ENCODE measurements around the gene ALDH7A1.

ALDH7A1 gene

GRCh38 chr5:126516133-126516532, 78.9 kb downstream of the ALDH7A1 start:
- Histone ChIP-seq H3K27me3 (replicated peaks; ENCODE audit: control insufficient read depth, insufficient read depth, low read length) (no peaks in the 10 kb centered on the region), H3K36me3 (ENCODE audit: control insufficient read depth, insufficient read depth, low read length) (no peaks in the 10 kb centered on the region), H3K4me3 (replicated peaks; ENCODE audit: low read depth, low read length) (no peak overlapping the region)
- no peak for DNase-seq (ENCODE audit: extremely low read depth, insufficient read length)
- no peak for TF ChIP-seq CTCF (IDR thresholded peaks at IDR 0.05; ENCODE audit: insufficient read depth, low read length, poor library complexity, severe bottlenecking)

GRCh38 chr5:126515337-126515736, 79.7 kb downstream of the ALDH7A1 start:
- Histone ChIP-seq H3K36me3 (ENCODE audit: control insufficient read depth, insufficient read depth, low read length) (no peaks in the 10 kb centered on the region), H3K27me3 (replicated peaks; ENCODE audit: control insufficient read depth, insufficient read depth, low read length) (no peaks in the 10 kb centered on the region), H3K4me3 (replicated peaks; ENCODE audit: low read depth, low read length) (no peak overlapping the region)
- DNase-seq (ENCODE audit: extremely low read depth, insufficient read length) = no peak
- no peak for TF ChIP-seq CTCF (IDR thresholded peaks at IDR 0.05; ENCODE audit: insufficient read depth, low read length, poor library complexity, severe bottlenecking)

- no peaks in the 10 kb centered on the region for H3K36me3 ChIP-seq (ENCODE audit: control insufficient read depth, insufficient read depth, low read length)
- no peak overlapping the region for H3K4me3 ChIP-seq (replicated peaks; ENCODE audit: low read depth, low read length)
- no peak for TF ChIP-seq CTCF (IDR thresholded peaks at IDR 0.05; ENCODE audit: insufficient read depth, low read length, poor library complexity, severe bottlenecking)
- H3K27me3 ChIP-seq (replicated peaks; ENCODE audit: control insufficient read depth, insufficient read depth, low read length) = no peaks in the 10 kb centered on the region
- no peak for DNase-seq (ENCODE audit: extremely low read depth, insufficient read length)
These were observed 80.4 kb downstream of the ALDH7A1 start for GRCh38 chr5:126514558-126515141.

- Histone ChIP-seq H3K36me3 (ENCODE audit: control insufficient read depth, insufficient read depth, low read length) (no peaks in the 10 kb centered on the region), H3K4me3 (replicated peaks; ENCODE audit: low read depth, low read length) (no peak overlapping the region), H3K27me3 (replicated peaks; ENCODE audit: control insufficient read depth, insufficient read depth, low read length) (no peaks in the 10 kb centered on the region)
- TF ChIP-seq CTCF (IDR thresholded peaks at IDR 0.05; ENCODE audit: insufficient read depth, low read length, poor library complexity, severe bottlenecking) = no peak
- DNase-seq (ENCODE audit: extremely low read depth, insufficient read length) = no peak
These were observed 80.9 kb downstream of the ALDH7A1 start for GRCh38 chr5:126514131-126514557.

GRCh38 chr5:126513703-126514102, 81.3 kb downstream of the ALDH7A1 start:
- no peak for TF ChIP-seq CTCF (IDR thresholded peaks at IDR 0.05; ENCODE audit: insufficient read depth, low read length, poor library complexity, severe bottlenecking)
- Histone ChIP-seq H3K27me3 (replicated peaks; ENCODE audit: control insufficient read depth, insufficient read depth, low read length) (no peaks in the 10 kb centered on the region), H3K36me3 (ENCODE audit: control insufficient read depth, insufficient read depth, low read length) (no peaks in the 10 kb centered on the region), H3K4me3 (replicated peaks; ENCODE audit: low read depth, low read length) (no peak overlapping the region)
- DNase-seq (ENCODE audit: extremely low read depth, insufficient read length) = no peak

- Histone ChIP-seq H3K4me3 (replicated peaks; ENCODE audit: low read depth, low read length) (no peak overlapping the region), H3K36me3 (ENCODE audit: control insufficient read depth, insufficient read depth, low read length) (no peaks in the 10 kb centered on the region), H3K27me3 (replicated peaks; ENCODE audit: control insufficient read depth, insufficient read depth, low read length) (no peaks in the 10 kb centered on the region)
- TF ChIP-seq CTCF (IDR thresholded peaks at IDR 0.05; ENCODE audit: insufficient read depth, low read length, poor library complexity, severe bottlenecking) = no peak
- DNase-seq (ENCODE audit: extremely low read depth, insufficient read length) = no peak
These were observed 81.7 kb downstream of the ALDH7A1 start for GRCh38 chr5:126513302-126513701.

Data from GM06990 (cell line).